ENCODE data around the gene PRUNE2.

GRCh38 chr9:76891279-76891678, 14.6 kb downstream of the PRUNE2 start:
- TF ChIP-seq EZH2 (IDR thresholded peaks at IDR 0.05; ENCODE audit: borderline replicate concordance, low read depth, low read length, severe bottlenecking) (no peak), CTCF (IDR thresholded peaks at IDR 0.05; ENCODE audit: borderline replicate concordance, extremely low read depth, low read length, poor library complexity, severe bottlenecking) (no peak)
